NCI-H524 treated with DMSO at 0.1 percent for 48 hours (cell line): ENCODE data around the gene SEMA6B.
"Not testable (repeated sequence)": the region's sequence is repeated elsewhere in the genome, so short reads cannot be mapped to it uniquely, and the experiment has no call there.

Experiments
- DNase-seq: peaks from one replicate; lab custom pipeline; 2025; lab: John Stamatoyannopoulos, UW

SEMA6B gene

GRCh38 chr19:4571305-4571917, 11.9 kb upstream of the SEMA6B start:
- DNase-seq = no peak

GRCh38 chr19:4570916-4571304, 11.4 kb upstream of the SEMA6B start:
- DNase-seq = no peak

- DNase-seq = no peak
Measured at GRCh38 chr19:4570402-4570801, 10.9 kb upstream of the SEMA6B start.

- DNase-seq = no peak
Measured at GRCh38 chr19:4568886-4569285, 9.4 kb upstream of the SEMA6B start.

- DNase-seq = no peak
Measured at GRCh38 chr19:4567584-4568071, 8.1 kb upstream of the SEMA6B start.

GRCh38 chr19:4566402-4567051, 7.0 kb upstream of the SEMA6B start:
- DNase-seq = no peak

DNA sequence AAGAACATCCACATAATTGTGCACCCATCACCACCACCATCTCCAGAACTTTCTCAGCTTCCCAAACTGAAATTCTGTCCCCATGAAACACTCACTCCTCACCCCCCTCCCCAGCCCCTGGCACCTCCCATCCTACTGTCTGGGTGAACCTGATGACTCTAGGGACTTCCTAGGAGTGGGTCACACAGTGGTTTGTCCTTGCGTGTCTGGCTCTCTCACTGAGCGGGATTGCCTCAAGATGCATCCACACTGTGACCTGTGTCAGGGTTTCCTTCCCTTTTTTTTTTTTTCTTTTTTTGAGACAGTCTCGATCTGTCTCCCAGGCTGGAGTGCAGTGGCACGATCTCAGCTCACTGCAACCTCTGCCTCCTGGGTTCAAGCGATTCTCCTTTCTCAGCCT, 4.1 kb upstream of the SEMA6B start:
- DNase-seq = not testable (repeated sequence)

DNA sequence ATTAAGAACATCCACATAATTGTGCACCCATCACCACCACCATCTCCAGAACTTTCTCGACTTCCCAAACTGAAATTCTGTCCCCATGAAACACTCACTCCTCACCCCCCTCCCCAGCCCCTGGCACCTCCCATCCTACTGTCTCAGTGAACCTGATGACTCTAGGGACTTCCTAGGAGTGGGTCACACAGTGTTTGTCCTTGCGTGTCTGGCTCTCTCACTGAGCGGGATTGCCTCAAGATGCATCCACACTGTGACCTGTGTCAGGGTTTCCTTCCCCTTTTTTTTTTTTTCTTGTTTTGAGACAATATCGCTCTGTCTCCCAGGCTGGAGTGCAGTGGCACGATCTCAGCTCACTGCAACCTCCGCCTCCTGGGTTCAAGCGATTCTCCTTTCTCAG, 2.6 kb upstream of the SEMA6B start:
- DNase-seq = not testable (repeated sequence)

GRCh38 chr19:4557971-4558941, 1.2 kb downstream of the SEMA6B start:
- DNase-seq = no peak

- DNase-seq = no peak
Measured at GRCh38 chr19:4557144-4557970, 2.1 kb downstream of the SEMA6B start.

- no peak for DNase-seq
Measured at GRCh38 chr19:4556597-4557127, 2.8 kb downstream of the SEMA6B start.

DNA sequence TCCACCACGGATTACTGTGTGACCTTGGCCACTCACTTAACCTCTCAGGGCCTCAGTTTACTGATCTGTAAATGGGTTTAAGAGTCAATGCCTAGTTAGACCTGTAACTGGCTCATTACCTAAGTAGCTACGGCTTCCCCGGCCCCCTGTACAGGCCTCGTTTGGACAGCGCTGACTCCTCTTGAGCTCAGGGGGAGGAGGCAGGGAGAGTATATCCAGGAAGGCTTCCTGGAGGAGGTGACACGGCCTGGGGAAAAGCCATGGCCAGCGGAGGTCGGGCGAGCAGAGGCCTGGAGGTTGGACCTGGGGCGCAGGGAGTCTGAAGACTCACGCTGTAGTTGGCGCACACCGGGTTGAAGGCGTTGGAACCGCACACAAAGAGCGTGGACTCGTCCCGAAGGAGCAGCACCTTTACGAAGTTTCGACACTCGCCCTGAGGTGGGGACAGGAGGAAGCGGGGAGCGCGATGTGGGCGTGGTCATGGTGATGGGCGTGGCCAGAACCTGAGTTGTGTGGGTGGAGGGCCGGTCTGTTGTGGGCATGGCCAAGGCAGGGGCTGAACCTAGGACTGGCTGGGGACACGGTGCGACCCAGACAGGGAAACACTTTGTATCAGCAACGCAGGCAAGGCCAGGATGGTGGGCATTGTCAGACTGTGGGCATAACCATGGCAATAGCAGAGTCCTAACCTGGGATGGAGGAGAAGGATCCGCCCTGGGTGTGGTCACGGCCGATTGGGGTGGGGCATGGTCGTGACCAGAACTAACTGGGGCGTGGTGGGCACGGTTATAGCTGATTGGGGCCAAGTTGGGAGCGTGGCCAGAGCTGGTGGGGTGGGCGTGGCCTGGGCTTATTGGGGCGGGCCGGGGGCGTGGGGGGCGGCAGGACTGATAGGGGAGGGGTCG, 3.6 kb downstream of the SEMA6B start:
- no peak for DNase-seq

DNA sequence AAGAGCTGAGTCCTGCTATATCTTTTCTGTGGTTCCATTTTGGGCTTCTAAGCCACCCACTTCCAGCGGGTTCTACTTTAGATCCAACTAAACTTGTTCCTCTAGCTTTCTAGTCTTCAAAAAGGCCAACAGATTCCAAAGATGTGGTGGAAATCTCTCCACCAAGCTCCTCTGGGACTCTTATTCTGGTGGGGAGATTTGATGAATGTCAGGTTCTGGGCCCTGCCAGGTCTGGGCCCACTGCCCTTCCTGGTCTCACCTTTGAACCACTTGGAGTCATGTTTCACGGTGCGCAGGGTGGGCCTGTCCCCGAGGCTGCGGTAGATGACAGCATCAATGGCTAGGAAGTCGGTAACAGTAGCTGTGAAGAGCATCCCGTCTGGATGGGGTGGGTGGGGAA, 4.8 kb downstream of the SEMA6B start:
- no peak for DNase-seq

DNA sequence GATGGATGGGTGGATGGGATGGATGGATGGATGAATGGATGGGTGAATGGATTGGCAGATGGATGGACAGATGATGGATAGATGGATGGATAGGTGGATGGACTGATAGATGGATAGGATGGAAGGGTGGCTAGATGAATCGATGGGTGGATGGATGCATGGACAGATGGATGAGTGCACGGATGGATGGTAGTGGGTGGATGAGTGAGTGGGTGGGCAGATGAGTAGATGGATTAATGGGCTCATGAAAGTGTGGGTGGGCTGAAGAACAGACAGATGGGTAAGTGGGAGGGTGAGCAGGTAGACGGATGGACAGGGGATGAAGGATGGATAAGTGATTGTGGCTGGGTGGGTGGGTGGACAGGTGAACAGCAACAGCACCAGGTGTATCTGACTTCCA, 5.7 kb downstream of the SEMA6B start:
- DNase-seq = no peak

DNA sequence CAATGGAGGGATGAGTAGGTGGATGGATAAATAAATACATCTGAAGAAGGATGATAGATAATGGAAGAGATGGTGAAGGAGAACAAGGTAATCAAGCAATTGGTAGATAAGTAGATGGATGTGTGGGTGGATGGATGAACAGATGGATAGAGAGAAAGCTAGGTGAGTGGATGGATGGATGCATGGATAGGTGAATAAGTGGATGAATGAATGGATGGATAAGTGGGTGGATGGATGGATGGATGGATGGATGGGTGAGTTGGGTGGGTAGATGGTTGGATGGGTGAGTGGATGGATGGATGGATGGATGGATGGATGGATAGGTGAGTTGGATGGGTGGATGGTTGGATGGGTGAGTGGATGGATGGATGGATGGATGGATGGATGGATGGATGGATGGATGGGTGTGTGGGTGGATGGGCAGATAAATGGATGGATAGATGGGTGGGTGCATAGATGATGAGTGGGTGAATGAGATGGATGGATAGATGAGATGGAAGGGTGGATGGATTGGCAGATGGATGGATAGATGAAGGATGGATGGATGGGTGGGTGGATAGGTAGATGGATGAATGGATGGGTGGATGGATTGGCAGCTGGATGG, 6.3 kb downstream of the SEMA6B start:
- no peak for DNase-seq

- DNase-seq = no peak
Measured at GRCh38 chr19:4552525-4552819, 7.0 kb downstream of the SEMA6B start.

DNA sequence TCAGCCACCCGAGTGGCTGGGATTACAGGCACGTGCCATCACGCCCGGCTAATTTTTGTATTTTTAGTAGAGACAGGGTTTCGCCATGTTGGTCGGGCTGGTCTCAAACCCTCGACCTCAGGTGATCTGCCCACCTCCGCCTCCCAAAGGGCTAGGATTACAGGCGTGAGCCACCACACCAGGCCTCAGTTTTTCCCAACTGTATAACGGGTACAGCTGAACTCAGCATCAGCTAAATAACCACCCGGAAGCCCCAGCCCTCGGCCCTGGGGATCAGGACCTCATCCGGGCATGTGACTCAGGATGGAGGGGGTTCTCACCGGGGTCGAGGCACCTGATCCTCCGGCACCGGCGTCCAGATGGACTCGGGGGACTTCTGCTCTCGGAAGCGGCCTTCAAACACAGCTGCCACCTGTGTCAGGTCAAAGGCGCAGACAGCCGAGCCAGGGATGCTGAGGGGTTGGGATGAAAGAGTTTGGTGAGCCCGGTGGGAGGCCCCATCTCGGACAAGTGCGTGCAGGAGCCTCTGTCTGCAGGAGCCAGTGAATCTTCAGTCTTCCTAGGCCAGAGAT, 8.9 kb downstream of the SEMA6B start:
- no peak for DNase-seq

DNA sequence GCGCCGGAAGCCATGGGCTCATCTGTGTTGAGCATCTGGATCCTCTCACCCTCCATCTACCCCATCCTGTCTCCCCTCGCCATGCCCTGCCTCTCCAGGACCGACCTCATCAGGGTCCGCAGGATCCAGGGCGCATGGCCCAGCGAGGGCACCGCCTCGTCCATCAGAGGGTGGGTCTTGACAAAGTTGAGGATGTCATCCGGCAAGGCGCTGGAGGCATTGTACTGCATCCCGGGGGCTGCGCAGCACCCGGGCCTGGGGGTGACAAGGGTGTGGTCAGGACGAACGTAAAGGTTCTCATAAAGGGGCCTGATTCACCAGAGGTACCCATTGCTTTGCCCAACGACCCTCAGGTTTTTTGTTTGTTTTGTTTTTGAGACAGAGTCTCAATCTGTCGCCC, 9.5 kb downstream of the SEMA6B start:
- no peak for DNase-seq

- DNase-seq = no peak
Measured at GRCh38 chr19:4548238-4548584, 11.3 kb downstream of the SEMA6B start.
